Measurements from ENCODE around the gene LRRTM4.

LRRTM4 gene

GRCh38 chr2:76895469-76895868, 626.7 kb downstream of the LRRTM4 start:
- in situ Hi-C loops (cut with MboI; ENCODE audit: low pct_unique_long_range_greater_than_20kb, low sequenced_read_pairs, unreplicated experiment): no loop called here
- TF ChIP-seq, protein P1, sequence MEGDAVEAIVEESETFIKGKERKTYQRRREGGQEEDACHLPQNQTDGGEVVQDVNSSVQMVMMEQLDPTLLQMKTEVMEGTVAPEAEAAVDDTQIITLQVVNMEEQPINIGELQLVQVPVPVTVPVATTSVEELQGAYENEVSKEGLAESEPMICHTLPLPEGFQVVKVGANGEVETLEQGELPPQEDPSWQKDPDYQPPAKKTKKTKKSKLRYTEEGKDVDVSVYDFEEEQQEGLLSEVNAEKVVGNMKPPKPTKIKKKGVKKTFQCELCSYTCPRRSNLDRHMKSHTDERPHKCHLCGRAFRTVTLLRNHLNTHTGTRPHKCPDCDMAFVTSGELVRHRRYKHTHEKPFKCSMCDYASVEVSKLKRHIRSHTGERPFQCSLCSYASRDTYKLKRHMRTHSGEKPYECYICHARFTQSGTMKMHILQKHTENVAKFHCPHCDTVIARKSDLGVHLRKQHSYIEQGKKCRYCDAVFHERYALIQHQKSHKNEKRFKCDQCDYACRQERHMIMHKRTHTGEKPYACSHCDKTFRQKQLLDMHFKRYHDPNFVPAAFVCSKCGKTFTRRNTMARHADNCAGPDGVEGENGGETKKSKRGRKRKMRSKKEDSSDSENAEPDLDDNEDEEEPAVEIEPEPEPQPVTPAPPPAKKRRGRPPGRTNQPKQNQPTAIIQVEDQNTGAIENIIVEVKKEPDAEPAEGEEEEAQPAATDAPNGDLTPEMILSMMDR (IDR thresholded peaks at IDR 0.05; ENCODE audit: extremely low read depth, insufficient read depth, missing control alignments): no peak
- DNase-seq (ENCODE audit: low spot score): no peak

DNA sequence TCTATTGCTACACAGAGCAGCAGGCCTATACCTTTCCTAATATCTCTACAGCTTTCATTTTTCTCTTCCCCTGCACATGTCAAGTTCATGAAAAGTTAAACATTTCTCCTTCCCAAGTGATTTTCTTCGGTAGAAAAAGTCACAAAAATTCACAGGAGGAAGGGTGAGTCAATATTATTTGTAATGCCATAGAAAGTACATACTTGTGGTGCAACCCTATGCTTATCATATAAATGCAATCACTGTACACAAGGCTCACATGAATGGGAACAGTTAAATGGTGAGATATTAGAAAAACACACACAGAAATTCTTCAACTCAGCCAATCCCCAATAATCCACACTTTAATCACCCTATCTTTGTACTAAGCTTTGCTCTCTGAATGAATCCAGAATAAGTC, 651.6 kb downstream of the LRRTM4 start:
- no peak for DNase-seq (ENCODE audit: low spot score)
- in situ Hi-C loops (cut with MboI; ENCODE audit: low pct_unique_long_range_greater_than_20kb, low sequenced_read_pairs, unreplicated experiment): no loop called here
- TF ChIP-seq, protein P1 (IDR thresholded peaks at IDR 0.05; ENCODE audit: extremely low read depth, insufficient read depth, missing control alignments): no peak

GRCh38 chr2:76870011-76870410, 652.2 kb downstream of the LRRTM4 start:
- TF ChIP-seq, protein P1 (IDR thresholded peaks at IDR 0.05; ENCODE audit: extremely low read depth, insufficient read depth, missing control alignments): no peak
- no peak for DNase-seq (ENCODE audit: low spot score)
- in situ Hi-C loops (cut with MboI; ENCODE audit: low pct_unique_long_range_greater_than_20kb, low sequenced_read_pairs, unreplicated experiment): no loop called here

DNA sequence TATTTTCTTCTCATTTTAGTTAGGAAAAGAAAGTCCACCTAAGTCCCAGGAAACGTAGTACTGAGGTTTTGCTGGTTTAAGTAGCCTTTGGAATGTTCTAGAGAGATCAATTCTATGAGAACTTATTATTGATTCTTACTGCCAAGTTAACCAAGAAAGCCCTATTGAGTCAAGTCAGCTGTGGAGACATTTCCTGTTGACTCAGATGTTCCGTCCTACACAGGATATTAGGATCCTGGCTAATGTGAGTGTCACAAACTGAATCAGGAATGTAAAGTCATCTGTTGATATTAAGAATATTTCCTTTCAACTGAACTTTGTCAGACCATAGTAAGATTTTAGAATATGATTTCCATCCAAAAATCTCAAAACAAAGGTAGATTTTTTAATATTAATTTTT, 654.3 kb downstream of the LRRTM4 start:
- in situ Hi-C loops (cut with MboI; ENCODE audit: low pct_unique_long_range_greater_than_20kb, low sequenced_read_pairs, unreplicated experiment): no loop called here
- TF ChIP-seq, protein P1 (IDR thresholded peaks at IDR 0.05; ENCODE audit: extremely low read depth, insufficient read depth, missing control alignments): no peak
- no peak for DNase-seq (ENCODE audit: low spot score)

- DNase-seq (ENCODE audit: low spot score): no peak
- TF ChIP-seq, protein P1 (IDR thresholded peaks at IDR 0.05; ENCODE audit: extremely low read depth, insufficient read depth, missing control alignments): no peak
- in situ Hi-C loops (cut with MboI; ENCODE audit: low pct_unique_long_range_greater_than_20kb, low sequenced_read_pairs, unreplicated experiment): no loop called here
Measured at GRCh38 chr2:76866464-76866863, 655.7 kb downstream of the LRRTM4 start.

- in situ Hi-C loops (cut with MboI; ENCODE audit: low pct_unique_long_range_greater_than_20kb, low sequenced_read_pairs, unreplicated experiment): no loop called here
- no peak for DNase-seq (ENCODE audit: low spot score)
- TF ChIP-seq, protein P1 (IDR thresholded peaks at IDR 0.05; ENCODE audit: extremely low read depth, insufficient read depth, missing control alignments): no peak
Measured at GRCh38 chr2:76862901-76863300, 659.3 kb downstream of the LRRTM4 start.

DNA sequence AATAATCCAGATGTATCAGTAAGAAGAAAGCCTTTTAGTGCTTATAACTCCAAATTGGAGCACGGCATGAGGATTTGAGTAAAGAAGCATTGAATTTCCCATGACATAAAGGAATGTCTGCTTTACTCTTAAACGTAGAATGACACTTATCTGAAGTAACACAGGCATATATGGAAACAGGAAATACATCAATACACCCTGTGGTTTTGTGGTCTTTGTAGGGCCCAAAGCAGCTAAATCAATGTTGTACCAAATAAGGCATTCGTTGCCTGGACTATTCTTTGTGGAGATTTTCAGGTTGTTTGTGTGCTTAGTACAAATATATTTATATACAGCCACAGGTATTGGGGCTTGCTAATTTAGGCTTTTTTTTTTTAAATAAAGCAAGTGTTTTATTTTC, 660.5 kb downstream of the LRRTM4 start:
- DNase-seq (ENCODE audit: low spot score): no peak
- TF ChIP-seq, protein P1 (IDR thresholded peaks at IDR 0.05; ENCODE audit: extremely low read depth, insufficient read depth, missing control alignments): no peak

More for the DNA sequence above, 660.5 kb downstream of the LRRTM4 start:
- in situ Hi-C loops (cut with MboI; ENCODE audit: low pct_unique_long_range_greater_than_20kb, low sequenced_read_pairs, unreplicated experiment): no loop called here
